Stimulated activated naive CD8-positive, alpha-beta T cell treated with anti-CD3 and anti-CD28 coated beads, Interleukin-15, Interleukin-2, amounts not matched to agents 100 U/mL and 50 U/mL, for 24 hours (primary cell): ENCODE measurements around the gene HOXC11.
A peak's percentile ranks its signal among the peaks of the same experiment; 100 is the strongest.

Experiments
- ATAC-seq: fragments of 150-1000 bp; cut with Tn5 transposase; one replicate; pipeline ENCODE4 v1.10.0; 2021
- DNase-seq: peaks from one replicate; pipeline ENCODE4 v3.0.0; 2021

Gene HOXC11

DNA sequence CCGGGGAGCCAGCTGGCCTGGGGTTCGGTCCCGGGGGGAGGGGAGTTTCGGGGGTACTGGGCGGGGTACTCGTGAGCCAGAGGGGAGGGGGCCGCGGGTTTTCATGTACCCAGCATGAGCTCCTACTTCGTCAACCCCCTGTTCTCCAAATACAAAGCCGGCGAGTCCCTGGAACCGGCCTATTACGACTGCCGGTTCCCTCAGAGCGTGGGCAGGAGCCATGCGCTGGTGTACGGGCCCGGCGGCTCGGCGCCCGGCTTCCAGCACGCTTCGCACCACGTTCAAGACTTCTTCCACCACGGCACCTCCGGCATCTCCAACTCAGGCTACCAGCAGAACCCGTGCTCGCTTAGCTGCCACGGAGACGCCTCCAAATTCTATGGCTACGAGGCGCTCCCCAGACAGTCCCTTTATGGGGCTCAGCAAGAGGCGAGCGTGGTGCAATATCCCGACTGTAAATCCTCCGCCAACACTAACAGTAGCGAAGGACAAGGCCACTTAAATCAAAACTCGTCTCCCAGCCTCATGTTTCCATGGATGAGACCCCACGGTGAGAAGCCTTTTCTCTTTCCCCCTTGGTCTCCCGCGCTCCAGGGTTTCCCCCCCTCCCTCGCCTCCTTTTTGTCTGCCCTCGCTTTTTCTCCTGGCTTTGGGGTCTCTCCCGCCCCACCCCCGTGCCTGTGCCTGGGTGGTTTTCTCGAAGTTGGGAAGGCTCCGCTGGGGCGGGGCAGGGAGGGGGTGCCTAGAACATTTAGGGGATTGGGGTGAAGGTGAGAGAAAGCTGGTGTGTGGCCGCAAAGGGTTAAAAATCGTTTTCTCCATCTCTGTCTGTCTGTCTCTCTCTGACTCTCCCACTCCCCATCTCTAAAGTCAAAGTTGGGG, 36.5 kb downstream of the HOXC11 start:
- peak; percentile 39 for DNase-seq

DNA sequence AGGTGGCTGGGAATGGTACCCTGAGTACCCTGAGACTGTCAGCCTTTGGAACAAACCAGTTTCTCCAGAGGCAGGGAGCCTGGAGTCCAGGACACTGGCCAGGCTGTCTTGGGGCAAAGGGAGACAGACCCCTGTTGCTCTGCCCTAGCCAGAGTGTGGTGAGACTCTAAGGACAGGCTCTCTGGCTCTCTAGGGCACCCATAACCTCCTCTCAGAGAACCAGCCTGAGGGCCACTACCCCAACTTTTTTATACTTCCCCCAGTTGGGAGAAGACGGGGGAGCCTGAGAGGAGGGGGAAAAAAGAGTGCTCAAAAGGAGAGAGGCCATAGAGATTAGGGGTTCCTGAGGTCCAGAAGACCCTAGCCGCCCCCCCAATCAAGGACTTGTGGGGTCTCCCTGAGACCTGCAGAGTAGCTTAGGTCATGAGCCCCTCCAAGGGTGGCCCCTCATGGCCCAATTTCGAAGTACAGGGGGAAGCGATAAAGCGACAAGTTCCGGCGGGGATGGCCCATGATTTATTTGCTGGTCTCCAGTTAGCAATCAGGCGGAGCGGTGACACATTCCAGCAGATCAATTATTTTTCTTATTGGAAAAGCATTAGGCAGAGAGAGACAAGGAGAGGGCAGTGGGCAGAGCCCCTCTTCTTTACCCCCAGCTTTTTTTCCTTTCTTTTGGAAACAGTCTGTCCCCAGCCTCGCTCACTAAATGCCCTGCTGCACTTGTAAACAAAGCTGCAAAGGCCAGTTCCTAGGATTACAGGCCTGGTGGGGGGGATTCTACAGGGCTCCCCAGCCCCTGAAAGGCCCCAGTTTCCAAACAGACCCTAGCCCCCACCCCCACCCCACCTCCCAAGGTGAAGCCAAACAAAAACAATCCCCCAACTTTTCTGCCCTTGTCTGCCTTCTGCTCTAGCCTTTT, 37.4 kb downstream of the HOXC11 start:
- ATAC-seq (no peak), DNase-seq (no peak)

More for the DNA sequence above, 36.5 kb downstream of the HOXC11 start:
- no peak for ATAC-seq

DNA sequence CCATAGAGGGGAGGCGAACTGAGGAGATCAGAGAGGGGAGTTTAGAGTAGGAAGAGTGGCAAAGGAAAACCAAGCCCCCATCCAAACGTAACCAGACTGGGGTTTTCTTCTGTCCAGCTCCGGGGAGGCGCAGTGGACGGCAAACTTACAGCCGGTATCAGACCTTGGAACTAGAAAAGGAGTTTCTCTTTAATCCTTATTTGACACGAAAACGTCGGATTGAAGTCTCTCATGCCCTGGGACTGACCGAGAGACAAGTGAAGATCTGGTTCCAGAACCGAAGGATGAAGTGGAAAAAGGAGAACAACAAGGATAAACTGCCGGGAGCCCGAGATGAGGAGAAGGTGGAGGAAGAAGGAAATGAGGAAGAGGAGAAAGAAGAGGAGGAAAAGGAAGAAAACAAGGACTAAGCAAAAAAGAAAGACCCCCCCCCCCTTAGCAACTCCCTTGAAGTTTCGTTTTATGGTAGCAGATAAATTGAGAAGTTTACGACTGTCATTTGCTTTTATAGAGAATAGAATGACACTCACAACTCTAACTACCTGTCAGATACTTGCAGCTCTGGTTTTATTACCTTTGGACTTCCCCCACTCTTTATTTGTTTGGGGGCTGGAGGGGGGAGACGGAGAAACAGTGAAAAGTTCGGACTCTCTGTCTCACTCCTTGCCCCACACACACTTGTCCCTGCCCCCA, 38.2 kb downstream of the HOXC11 start:
- ATAC-seq (no peak), DNase-seq (no peak)

DNA sequence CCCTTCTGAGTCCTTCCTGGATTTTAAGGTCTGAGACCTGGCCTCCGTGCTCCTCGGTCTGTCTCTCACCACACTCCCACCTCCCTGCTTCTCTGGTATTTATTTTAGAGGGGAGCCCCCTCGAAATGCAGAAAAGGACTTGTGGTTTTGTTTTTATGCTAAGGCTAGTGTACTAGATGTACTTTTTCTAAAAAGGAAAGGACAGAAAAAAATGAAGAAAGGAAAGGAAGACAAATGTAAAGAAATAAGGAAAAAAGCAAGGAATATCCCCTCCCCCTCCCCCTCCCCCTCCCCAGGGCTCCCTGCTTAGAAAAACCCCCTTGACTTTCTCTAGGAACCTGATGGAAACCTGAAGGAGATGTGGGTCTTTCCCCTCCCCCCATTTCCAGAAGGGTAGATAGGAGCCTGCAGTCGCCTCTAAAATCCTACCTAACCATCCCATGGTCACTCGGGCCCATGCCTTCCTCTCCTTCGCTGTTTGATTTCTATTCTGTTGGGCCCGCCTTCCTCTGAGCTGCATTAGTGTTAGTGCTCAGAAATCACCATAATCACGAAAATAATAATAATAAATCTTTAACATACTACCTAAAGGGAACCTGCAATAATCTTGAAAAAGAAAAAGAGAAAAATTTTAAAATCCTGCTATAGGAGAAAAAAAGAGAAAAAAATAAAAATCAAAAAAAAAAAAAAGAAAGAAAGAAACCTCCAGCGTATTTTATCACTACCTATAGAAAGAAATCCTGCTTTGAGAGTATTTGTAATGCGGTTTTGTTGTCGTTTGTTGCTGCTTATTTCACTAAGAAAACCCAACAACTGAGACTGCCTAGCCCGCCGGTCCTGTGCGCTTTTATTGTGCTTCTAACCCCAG, 39.0 kb downstream of the HOXC11 start:
- no peak for DNase-seq
- ATAC-seq: no peak

DNA sequence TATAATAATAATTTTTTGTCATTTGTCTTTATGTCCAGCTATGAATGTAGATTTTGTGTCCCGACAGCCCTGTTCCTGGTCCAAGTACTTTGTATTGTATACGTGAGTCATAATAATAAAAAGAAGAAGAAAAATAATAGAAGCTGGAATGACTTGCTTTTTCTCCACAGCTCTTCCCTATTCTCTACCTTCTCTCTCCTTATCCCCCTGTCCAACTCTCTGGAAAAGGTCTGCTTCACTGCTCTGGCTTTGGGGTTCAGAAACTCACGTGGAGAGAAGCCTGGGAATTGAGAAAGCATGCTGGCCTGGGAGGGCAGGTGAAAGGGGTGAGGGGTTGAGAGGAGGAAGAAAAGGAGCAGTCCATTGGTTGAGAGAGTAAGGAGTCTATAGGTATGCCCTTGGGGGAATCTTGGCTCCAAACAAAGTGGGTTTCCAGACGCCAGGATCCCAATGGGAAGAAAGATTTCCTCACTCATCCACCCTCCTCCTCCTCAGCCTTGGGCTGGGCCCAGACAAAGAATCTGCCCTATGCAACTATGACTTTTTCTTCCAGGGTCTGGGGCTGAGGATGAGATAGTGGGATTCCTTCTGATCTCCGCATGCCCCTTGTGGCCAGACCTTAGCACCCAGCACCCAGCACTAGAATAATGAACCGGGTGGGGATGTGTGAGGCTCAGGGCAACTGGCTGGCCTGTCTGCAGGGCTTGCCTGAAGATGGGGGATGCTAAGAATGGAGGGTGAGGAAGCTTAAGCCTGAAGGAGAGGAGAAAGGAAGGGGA, 39.9 kb downstream of the HOXC11 start:
- no peak for DNase-seq
- ATAC-seq: no peak

DNA sequence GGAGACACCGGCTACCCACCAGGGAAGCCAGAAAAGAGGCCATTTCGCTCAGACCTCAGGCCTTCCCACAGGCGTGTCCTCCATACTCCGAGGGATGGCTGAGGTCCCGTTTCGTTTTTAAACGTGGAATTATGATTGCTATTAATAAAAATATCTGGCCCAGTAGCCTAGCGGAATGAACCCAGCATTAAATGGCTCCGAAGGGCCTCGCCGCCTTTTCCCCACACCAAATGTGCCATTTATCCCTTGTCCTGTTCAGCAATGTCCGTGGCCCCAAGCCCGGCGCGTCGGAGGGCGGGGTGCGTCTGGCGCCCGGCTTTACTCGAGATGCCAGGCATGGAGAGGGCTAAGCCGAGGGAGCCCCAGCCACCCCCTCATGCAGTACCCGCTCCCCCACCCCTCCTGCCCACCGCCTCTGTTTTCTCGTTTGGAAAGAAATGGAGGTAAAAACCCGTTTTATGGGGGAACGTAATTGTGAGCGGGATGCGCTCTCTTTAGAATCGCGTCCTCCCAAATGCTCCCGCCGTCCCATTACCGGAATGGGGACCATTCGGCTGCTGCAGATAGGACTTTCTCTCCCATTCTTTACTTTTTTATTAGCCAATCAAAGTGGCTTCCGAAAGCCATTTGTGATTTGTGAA, 41.6 kb downstream of the HOXC11 start:
- DNase-seq (no peak), ATAC-seq (no peak)

DNA sequence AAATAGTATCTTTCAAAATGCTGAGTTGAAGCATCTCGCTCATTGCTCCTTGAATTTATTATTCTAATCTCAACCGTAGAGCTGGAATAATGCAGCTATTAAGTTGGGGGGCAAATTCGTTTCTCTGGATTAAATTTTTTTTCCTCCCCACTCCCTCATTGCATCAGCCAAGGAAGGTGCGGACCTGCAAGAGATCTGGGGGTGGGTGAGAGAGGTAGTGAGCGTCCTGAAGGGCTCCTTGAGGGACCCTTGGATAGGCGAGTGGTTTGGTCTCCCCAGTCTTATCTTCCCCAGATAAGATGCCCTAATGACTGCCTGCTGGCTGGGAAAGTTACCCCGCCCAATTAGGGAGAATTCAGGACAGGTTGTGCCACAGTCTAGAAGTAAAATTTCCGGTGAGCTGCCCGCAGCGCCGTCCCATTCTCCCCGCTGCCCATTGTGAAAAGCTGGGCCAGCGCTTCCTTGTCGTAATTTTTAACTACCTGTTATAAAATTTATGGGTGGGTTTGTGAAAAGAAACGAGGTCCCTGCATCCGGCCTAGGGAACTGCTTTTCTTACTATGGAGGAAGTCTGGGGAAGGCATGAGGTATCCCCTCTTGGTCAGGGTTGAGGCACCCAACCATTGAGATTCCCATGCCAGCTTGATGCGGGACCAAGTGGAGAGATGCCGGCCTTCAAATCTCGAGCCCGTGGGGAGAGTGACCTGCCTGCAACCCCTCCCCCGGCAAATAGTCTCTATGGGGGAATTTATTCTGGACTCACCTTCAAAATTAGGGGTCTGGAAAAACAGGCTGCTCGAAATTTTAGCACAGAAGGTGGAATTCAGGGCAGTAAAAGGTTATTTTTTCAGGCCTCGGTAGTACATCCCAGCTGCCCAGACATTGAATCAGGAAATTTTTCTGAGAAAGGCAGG, 42.3 kb downstream of the HOXC11 start:
- DNase-seq: no peak
- no peak for ATAC-seq

DNA sequence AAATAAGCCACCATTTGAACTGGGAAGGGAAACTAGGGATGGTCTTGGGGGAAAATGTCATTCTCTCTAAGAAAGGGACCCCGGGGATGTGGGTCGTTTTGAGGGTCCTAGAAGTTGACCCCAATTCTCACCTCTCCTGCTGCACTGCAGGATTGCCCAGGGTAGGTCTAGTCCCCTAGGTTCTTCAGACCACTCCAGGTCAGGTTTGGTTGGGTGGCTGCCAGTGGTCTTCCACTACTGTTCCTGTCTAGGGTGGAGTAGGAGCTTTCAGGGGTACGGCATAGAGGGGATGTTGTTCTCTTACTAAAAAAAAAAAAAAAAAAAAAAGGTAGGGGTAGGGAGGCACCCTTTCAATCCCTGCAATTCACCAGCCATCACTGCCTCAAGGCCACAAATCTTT, 43.1 kb downstream of the HOXC11 start:
- DNase-seq (no peak), ATAC-seq (no peak)

DNA sequence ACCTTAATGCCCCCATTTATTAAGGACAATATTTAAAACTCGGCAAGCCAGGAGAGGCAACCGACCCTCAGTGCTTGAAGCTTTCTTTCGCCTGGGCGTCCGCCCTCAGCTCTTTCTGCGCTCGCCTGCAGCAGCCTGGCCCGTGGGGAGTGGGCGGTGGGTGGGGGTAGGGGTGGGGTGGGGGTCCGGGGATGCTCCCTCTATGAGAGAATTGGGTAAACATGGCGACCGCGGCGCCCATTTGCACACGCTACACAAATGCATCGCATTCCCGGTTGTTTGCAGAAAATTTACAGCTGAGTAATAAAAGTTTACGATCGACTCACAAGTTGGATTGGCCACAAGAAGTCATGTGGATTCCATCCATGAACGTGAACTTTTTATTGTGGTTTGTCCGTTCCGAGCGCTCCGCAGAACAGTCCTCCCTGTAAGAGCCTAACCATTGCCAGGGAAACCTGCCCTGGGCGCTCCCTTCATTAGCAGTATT, 43.6 kb downstream of the HOXC11 start:
- DNase-seq: no peak
- no peak for ATAC-seq

DNA sequence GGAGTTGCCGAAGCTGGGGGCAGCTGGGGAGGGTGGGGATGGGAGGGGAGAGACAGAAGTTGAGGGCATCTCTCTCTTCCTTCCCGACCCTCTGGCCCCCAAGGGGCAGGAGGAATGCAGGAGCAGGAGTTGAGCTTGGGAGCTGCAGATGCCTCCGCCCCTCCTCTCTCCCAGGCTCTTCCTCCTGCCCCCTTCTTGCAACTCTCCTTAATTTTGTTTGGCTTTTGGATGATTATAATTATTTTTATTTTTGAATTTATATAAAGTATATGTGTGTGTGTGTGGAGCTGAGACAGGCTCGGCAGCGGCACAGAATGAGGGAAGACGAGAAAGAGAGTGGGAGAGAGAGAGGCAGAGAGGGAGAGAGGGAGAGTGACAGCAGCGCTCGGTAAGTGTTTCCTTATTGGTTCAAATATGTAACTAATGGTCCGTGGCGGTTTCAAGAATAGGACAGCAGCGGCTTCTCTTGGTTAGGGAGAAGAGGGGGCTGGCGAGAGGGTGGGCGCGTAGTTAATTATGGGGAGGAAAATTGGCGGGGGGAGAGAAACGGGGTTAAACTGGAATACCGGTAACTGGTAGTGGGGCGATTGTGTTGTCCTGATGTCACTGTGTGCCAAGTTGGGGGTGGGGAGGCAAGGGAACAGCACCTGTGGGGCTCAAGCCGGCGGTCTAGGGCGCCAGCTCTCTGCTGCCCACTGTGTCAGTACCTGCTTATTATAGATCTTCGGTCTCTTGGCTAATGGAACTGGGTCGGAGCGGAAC, 44.3 kb downstream of the HOXC11 start:
- DNase-seq (no peak), ATAC-seq (peak; percentile 36)

DNA sequence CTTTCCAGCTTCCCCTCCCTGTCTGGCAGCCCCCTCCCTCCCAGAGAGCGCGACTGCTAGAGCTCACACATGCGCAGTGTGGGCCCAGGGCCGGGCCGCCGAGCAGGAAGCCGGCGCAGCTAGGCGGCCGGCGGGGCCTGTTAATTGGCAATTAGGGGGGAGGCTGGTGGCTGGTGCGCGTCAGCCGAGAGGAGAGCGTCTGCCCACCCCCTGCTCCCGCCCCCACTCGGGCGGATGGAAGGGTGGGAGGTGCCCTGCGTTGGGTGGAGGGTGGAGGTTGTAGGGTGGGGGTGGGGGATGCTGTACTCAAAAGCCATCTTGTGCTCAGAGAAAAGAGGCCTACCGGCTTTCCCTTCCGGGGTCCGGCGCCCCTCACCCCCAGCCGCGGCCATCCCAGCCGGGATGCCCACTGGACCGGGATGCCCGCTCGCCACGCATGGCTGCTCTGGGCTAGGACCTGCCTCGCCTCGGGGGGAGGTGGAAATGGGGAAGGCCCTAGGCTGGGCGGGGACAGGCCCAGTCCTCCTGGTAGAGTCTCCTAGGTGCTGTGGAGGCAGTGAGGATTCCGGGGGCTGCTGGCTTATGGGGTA, 45.0 kb downstream of the HOXC11 start:
- DNase-seq: peak; percentile 77

DNA sequence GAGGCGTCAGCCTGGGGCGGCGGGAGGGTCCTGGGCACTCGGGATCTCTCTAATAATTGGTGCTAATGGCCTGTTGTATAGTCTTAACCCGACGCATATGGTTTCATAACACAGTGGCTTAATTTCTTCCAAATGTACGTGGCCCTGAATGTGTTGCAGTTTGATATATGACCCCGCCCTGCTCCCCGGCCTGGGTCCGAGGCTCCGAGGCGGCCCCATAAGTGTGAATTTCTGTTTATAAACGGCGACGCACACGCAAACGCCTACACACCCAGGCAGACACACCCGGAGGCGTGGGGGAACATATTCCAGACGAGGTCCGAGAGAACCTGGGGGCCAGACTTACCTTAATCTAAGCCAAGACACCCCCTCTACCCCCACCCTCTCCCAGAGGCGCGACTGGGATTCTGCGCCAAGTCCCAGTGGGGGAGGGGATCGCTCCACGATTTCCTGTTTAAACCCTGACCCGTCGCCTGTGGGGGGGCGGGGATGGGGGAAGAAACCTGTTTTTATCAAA, 45.6 kb downstream of the HOXC11 start:
- ATAC-seq (no peak), DNase-seq (no peak)

More for the DNA sequence above, 45.0 kb downstream of the HOXC11 start:
- peak; percentile 78 for ATAC-seq

DNA sequence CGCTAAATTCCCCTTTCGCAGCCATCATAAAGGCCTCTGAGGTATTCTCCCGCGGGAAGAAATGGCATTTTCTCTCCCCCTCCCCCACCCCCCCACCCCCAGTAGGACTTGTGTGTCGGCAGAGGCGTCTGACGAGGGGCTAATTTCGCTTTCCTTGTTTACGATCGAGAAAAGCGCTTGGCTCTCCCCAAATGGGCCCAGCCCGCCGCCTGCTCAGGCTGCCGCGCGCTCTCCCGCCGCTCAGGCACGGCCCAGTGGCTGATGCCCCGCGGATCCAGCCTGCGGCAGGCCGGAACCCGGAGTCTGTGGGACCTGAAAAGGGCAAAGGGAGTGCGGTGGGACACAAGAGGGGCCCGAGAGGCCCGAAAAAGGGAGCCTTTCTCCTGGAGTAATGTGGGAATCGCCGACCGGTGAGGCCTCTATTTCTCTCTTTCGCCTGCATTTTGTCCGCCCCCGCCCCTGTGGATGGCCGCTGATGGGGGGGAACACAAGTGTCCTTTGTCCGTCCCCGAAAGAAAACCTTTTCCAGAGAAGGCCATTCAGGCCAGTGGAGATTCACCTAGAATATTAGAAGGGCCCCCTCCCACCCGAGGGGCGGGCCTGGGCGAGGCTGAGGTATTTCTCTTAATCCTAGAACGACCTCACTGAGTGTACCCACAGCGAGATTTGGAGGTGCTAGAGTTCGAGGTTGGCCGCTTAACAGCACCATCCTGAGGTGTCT, 46.3 kb downstream of the HOXC11 start:
- no peak for ATAC-seq

DNA sequence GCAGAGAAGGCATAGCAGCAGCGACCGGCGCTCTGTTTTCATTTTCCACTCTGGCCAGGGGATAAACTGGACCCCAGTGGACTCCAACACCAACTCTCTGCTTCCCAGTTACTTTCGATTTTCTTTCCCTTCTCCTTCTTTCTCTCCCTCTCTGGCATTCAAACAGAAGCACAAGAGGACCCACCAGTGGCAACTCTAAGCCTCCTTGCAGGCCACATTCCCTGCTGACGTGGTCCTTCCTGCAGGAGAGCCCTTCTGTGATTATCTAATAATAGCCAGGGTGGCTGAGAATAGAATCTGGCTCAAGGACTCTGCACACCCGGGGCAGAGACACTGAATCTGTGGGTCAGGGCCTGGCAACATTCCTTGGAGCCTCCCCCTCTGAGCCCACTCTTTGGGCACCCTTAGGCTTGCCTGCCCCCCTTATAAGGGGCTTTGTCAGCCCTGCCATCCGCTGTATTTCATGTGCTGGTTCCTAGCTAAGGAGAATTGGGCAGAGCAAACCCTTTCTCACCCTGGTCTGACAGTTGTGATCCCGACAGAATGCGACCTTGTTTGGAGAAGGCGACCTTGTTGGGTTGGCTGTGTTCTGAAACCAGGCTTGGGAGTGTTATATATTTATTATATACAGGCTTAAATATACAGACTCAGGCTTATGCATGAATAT, 47.1 kb downstream of the HOXC11 start:
- ATAC-seq (no peak), DNase-seq (no peak)

More for the DNA sequence above, 46.3 kb downstream of the HOXC11 start:
- DNase-seq: no peak

DNA sequence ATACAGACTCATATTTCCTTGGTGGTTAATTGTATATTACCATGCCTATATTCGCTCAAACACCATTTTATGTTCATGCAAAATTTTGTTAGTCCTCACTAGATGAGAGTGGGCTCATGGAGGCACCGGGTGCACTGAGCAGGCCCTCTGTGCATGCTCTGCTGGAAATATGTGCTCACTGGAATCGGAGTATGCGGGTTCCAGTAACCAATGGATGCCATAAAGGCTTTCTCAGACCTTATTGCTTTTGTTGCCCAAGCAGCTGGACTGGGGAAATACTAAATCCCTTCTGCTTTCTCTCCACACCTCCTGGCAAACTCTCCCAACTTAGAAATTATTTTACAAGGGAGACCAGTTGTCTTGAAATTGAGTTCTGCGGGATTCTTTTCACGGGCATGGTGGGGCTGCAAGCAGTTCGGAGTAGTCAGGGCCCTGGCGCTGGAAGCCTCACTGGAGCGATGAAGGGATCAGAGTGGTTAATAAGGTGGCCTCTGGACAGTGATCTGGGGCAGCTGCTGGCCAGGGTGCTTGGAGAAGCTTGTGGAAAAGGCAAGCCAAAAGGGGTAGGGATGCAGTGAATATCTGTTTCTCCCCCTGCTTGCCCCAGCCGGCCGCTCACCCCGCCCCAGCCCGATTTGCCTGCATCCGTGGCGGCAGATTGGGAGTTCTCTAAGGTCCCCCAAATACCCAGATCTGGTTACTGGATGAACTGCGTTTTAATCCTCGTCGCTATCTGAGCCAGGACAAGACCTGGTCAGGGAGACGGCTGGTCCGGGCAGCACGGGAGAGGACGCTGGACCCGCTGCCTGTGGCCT, 47.9 kb downstream of the HOXC11 start:
- ATAC-seq (no peak), DNase-seq (no peak)
